22Rv1 (cell line): ENCODE results near the gene RPTOR.

Experiments used
- H3K27ac ChIP-seq: fragments of 450-650 bp; 2 replicates; pipeline ENCODE4 v1.5.1; 2017
- CTCF ChIP-seq: fragments of 450-650 bp; IDR thresholded peaks from 2 replicates; pipeline ENCODE4 v1.5.1; 2017; ENCODE audit warnings: mild to moderate bottlenecking
- ZFX ChIP-seq: fragments of 450-650 bp; IDR thresholded peaks from 2 replicates; pipeline ENCODE4 v1.6.1; 2017; ENCODE audit warnings: antibody characterized with exemption, borderline replicate concordance

The RPTOR gene

GRCh38 chr17:80857756-80858171, 313.1 kb downstream of the RPTOR start:
- no peak overlapping the region for H3K27ac ChIP-seq

GRCh38 chr17:80858301-80859001, 313.8 kb downstream of the RPTOR start:
- H3K27ac ChIP-seq, result no peak overlapping the region

More at GRCh38 chr17:80857756-80858171, 313.1 kb downstream of the RPTOR start:
- TF ChIP-seq ZFX (no peak), CTCF (no peak)

GRCh38 chr17:80859002-80859941, 314.6 kb downstream of the RPTOR start:
- no peak overlapping the region for H3K27ac ChIP-seq
- no peak for TF ChIP-seq ZFX
- TF ChIP-seq CTCF, result no peak

More at GRCh38 chr17:80858301-80859001, 313.8 kb downstream of the RPTOR start:
- TF ChIP-seq CTCF (no peak), ZFX (no peak)

GRCh38 chr17:80860101-80860671, 315.5 kb downstream of the RPTOR start:
- no peak overlapping the region for H3K27ac ChIP-seq
- TF ChIP-seq ZFX, result no peak
- TF ChIP-seq CTCF, result no peak

GRCh38 chr17:80860703-80861417, 316.2 kb downstream of the RPTOR start:
- no peak overlapping the region for H3K27ac ChIP-seq
- no peak for TF ChIP-seq ZFX
- TF ChIP-seq CTCF, result no peak

GRCh38 chr17:80861418-80861815, 316.8 kb downstream of the RPTOR start:
- H3K27ac ChIP-seq, result no peak overlapping the region
- TF ChIP-seq ZFX, result no peak
- no peak for TF ChIP-seq CTCF
